SW 1271 (cell line): ENCODE results near the gene COX8A.
"Not testable (repeated sequence)": the region's sequence is repeated elsewhere in the genome, so short reads cannot be mapped to it uniquely, and the experiment has no call there.

Experiments
- DNase-seq, 2 experiments: peaks; one replicate each; lab custom pipeline; 2025; lab: John Stamatoyannopoulos, UW

The COX8A gene

GRCh38 chr11:63969461-63969860 is 5.0 kb upstream of the COX8A start:
- DNase-seq: no peak

GRCh38 chr11:63970902-63971301 is 3.5 kb upstream of the COX8A start:
- DNase-seq: no peak

- DNase-seq: not testable (repeated sequence)
Measured at GRCh38 chr11:63973912-63974258, 535 bp upstream of the COX8A start.

DNA sequence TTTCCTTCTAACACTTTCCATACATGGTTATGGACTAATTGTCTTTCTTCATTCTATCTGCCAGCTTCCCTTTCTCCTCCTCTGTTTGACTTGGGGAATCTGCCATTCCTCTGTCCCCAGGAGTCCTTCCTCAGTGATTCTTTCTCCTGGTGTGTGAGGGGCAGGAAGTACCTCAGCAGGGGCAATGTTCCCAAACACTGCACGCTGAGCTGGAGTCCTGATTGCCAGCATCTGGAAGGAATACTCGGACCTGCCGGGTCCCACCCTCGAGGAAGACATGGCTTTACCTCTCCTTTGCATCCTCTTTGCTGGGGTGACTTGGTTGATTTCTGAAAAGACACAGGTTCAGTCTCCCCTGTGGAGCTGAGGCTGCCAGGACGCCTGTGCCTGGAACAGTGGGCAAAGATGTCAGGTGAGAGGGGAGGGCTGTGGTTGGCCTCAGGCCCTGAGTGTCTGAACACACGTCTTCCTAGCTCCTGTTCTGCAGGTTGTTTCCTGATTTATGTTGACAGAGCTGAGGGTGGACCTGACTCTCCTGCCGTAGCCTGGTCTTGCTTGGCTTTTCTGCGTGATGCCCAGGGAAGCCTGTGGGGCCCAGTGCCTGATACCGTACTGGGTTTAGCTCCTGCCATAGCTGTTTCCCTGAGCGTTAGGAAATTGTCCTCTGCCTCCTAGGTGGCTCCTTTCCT is 4.3 kb downstream of the COX8A start:
- DNase-seq: no peak

DNA sequence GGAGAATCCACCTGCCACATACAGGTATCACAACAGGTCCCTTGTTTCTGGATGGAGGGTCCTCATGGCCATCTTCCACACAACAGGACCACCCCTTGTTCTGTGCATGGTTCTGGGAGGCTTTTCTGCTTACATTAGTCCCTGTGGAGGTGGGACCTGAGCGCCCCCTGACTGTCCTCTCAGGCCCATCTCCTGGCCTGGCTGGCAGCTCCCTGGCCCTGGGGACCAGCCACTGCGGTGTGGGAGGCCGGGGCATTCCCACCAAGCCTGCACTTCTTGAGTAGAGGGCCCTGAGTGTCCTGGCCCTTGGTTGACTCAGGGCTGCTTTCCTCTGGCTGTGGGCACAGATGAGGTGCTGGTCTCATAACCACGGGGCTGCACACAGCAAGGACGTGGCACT is 5.0 kb downstream of the COX8A start:
- DNase-seq: no peak

DNA sequence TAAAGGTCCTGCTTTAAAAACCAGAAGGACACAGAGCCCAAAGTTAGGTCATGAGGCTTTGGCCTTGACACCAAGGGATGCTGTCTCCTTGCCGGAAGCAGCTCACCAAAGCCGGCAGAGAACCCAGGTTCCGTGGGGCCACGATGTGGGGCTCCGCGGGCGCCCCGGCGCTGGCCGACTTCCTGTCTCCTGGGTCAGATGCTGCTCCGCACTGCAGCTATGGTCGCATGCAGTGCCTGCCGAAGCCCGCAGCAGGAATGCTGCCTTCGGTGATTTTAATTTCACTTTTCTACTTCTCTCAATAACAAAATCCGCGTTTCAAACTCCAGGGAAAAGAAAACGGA is 11.4 kb downstream of the COX8A start:
- DNase-seq: no peak

GRCh38 chr11:63986156-63986931 is 11.9 kb downstream of the COX8A start, which contains the start of gene OTUB1:
TSS of gene OTUB1 (plus strand) at chr11:63986438. CDS start at chr11:63986457, 19 bp downstream.
- peak; percentile 88 to 92 for DNase-seq

DNA sequence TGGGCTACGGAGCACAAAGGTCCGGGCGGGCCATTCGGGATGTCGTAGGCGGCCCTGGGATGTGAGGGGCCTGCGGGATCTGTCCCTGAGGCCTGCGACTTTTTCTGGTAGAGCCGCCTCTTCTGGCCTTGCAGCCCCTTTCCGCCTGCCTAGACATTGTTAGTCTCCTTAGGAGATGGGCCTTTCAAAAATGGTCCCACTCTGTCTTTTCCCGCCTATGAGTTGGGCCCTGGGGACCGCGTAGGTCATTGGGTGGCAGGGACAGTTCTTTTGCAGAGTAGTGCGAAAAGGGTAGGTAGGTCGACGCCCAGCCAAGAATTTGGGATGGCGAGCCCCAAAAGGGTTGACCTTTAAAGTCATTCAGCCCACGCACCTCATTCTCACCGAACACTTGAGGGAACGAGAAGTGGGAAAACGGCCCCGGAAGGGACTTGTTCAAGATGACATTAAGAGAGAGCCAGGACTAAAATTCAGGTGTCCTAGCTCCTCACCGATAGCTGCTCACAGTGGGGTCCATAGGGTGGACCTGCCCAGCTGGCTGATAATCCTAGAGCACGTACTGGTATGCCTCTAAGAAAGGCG is 12.6 kb downstream of the COX8A start:
- DNase-seq: no peak

GRCh38 chr11:63991558-63991957 is 17.1 kb downstream of the COX8A start:
- DNase-seq: no peak

GRCh38 chr11:63993100-63993499 is 18.7 kb downstream of the COX8A start:
- DNase-seq: no peak

GRCh38 chr11:63993993-63994392 is 19.6 kb downstream of the COX8A start:
- DNase-seq: no peak

DNA sequence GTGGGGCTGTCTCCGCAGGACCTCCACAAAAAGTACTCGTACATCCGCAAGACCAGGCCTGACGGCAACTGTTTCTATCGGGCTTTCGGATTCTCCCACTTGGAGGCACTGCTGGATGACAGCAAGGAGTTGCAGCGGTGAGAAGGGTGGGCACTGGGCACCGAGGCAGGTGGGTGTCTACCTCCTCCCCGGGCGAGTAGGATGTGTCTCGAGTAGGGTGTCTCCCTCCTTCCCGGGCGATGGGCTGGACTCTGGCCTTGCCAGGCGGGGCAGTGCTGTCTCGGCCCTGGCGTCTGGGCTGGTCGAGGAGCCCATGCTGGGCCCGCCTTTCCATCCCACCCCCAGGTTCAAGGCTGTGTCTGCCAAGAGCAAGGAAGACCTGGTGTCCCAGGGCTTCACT is 22.1 kb downstream of the COX8A start:
- DNase-seq: no peak

GRCh38 chr11:63997104-63997700 is 22.8 kb downstream of the COX8A start:
- DNase-seq: no peak

DNA sequence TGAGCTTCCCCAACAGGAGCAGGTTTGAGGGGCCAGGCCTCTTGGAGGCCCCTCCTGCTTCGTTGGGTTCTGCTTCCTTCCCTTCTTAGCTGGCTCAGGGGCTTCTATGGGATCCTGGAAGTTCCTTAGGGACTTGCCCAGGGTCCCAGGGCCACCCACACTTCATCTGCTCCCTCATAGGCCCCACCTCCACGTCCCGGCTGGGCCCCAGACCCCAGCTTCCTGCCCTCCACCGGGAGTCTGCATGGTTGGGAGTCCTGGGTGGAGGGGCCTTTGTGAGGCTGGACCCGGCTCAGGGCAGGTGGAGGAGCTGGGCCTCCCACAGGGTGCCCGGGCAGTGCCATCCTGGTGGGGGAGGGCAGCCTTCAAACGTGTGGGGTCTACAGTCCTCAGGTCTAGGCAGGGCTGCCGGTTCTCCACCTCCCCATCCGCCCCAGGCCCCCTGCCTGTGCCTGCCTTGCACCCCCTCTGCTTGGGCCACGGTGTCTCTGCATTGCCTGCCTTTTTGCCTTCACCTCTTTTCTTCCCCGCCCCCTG is 23.4 kb downstream of the COX8A start:
- DNase-seq: no peak

DNA sequence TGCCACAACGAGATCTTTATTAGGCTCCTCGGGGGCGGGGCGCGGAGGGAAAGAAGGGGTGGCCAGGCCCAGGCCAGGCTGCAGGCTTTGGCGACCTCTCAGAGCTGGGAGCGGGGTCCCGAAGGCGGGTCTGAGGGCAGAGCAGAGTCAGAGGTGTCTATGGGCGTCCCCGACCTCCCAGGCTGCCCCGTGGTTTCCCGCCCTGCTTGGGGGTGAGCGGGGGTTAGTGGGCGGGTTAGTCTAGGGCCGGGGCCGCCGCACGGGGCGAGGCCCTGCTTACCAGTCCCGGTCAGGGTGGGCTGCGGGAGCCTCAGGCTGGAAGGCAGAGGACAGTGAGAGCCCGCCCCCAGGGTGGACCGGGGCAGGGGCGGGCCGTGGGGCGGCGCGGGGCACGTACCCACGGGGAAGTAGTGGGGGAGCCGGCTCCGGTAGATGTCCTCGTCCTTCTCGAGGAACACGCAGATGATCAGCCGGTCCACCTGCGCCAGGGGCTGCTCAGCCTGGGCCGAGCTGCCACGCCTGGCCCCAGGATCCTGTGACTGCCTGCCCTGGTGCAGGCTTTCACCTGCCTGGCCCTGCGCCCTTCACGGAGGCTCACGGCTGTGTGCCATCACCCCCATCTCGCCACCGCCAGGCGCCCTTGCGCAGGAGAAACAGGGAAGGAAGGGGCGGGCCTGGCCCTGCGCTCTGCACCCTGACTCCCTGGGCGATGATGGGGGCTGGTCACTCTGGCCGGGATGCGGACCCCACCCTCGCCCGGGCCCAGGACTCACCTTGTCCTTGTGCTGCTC is 24.3 kb downstream of the COX8A start:
- no peak for DNase-seq

- no peak for DNase-seq
Measured at GRCh38 chr11:63999349-64000025, 25.1 kb downstream of the COX8A start.

- DNase-seq: no peak
Measured at GRCh38 chr11:64000026-64000739, 25.8 kb downstream of the COX8A start.

DNA sequence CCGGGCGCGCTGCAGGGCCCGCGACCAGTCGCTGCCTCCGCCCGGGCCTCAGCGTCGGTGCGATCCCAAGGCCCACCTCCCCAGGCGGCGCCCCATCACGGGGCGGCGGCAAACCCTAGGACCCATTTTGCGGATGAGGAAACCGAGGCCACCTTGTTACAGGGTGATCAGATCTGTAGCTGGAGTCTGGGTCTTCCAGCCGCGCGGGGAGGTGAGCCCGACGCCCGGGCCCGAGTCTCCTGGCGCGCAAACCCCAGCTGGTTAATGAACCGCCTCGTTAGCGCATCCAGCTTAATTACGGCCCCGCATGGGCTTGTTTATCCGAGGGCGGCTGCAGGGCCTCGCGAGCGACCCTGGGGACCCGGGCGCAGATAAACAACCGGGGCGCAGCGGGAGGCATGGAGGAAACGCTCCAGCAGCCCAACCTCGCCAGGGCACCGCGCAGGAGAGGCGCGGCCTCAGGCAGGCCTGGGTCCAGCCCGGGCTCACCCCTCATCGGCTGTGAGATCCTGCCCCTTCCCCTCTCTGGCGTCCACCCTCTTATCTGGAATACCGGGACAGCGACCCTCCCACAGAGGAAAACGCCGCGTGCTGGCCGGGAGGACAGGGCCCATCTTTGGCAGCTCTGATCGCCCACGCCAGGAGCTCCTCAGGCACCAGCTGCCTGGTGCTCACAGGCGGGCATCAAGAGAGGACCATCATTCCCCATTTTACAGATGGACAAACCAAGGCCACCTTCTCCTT is 26.5 kb downstream of the COX8A start:
- no peak for DNase-seq

- peak in 1 of 2 experiments; percentile 25 for DNase-seq
Measured at GRCh38 chr11:64001484-64002420, 27.3 kb downstream of the COX8A start.
